Activated CD8-positive, alpha-beta memory T cell treated with anti-CD3 and anti-CD28 coated beads for 48 hours (primary cell): ENCODE results near the gene GATAD2A.

Source experiments
- DNase-seq, 3 experiments: peaks; one replicate each; pipeline ENCODE4 v3.0.0-alpha.2; 2020; ENCODE audit warnings: low read depth in 2 of 3, low spot score in 2 of 3

The GATAD2A gene

DNA sequence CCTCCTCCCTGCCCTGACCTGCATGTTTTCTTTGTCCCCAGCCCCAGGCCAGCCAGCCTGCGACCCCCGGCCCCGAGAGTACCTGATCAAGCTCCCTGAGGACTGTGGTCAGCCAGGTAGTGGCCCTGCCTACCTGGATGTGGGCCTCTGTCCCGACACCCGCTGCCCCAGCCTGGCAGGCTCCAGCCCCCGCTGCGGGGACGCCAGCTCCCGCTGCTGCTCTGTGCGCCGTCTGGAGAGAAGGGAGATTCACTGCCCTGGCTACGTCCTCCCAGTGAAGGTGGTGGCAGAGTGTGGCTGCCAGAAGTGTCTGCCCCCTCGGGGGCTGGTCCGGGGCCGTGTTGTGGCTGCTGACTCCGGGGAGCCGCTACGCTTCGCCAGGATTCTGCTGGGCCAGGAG lies 138.2 kb downstream of the GATAD2A start:
- DNase-seq, result no peak

DNA sequence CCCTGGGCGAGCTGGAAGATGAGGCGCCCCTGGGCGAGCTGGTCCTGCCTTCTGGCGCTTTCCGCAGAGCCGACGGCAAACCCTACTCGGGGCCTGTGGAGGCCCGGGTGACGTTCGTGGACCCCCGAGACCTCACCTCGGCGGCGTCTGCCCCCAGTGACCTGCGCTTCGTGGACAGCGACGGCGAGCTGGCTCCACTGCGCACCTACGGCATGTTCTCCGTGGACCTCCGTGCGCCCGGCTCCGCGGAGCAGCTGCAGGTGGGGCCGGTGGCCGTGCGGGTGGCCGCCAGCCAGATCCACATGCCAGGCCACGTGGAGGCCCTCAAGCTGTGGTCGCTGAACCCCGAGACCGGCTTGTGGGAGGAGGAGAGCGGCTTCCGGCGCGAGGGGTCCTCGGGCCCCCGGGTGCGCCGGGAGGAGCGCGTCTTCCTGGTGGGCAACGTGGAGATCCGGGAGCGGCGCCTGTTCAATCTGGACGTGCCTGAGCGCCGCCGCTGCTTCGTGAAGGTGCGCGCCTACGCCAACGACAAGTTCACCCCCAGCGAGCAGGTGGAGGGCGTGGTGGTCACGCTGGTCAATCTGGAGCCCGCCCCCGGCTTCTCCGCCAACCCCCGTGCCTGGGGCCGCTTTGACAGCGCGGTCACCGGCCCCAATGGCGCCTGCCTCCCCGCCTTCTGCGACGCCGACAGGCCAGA lies 138.9 kb downstream of the GATAD2A start:
- DNase-seq, result no peak

DNA sequence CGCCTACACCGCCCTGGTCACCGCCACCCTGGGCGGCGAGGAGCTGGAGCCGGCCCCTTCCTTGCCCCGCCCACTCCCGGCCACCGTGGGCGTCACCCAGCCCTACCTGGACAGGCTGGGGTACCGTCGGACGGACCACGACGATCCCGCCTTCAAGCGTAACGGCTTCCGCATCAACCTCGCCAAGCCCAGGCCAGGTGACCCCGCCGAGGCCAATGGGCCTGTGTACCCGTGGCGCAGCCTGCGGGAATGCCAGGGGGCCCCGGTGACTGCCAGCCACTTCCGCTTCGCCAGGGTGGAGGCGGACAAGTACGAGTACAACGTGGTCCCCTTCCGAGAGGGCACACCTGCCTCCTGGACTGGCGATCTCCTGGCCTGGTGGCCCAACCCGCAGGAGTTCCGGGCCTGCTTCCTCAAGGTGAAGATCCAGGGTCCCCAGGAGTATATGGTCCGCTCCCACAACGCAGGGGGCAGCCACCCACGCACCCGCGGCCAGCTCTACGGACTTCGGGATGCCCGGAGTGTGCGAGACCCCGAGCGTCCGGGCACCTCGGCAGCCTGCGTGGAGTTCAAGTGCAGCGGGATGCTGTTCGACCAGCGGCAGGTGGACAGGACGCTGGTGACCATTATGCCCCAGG lies 139.6 kb downstream of the GATAD2A start:
- no peak for DNase-seq

DNA sequence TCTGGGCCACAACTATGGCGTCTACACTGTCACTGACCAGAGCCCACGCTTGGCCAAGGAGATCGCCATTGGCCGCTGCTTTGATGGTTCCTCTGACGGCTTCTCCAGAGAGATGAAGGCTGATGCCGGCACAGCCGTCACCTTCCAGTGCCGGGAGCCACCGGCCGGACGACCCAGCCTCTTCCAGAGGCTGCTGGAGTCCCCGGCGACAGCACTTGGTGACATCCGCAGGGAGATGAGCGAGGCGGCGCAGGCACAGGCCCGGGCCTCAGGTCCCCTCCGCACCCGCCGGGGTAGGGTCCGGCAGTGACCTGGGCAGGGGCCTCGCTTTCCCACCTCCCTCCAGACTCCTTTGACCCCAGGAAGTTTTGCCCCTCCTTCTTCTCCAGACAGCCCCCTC lies 140.2 kb downstream of the GATAD2A start:
- no peak for DNase-seq

DNA sequence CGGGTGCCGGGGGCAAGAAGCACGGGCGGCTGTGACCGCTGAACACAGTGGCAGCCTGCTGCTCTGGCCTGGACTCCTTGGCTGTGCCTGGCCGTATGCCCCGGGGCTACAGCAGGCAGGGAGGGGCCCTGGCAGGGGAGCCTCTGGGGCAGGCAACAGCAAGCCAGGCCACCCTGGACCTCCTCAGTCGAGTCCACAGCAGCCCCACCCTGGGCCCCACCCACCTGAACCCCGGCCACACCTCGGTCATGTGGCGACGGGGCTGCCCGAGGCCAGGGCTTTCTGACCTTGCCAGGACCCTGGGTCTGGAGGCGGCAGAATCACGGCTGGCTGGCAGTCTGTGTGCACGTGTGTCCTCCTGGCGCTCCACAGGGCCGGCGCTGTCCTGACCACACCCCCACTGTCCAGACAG lies 141.3 kb downstream of the GATAD2A start:
- no peak for DNase-seq

DNA sequence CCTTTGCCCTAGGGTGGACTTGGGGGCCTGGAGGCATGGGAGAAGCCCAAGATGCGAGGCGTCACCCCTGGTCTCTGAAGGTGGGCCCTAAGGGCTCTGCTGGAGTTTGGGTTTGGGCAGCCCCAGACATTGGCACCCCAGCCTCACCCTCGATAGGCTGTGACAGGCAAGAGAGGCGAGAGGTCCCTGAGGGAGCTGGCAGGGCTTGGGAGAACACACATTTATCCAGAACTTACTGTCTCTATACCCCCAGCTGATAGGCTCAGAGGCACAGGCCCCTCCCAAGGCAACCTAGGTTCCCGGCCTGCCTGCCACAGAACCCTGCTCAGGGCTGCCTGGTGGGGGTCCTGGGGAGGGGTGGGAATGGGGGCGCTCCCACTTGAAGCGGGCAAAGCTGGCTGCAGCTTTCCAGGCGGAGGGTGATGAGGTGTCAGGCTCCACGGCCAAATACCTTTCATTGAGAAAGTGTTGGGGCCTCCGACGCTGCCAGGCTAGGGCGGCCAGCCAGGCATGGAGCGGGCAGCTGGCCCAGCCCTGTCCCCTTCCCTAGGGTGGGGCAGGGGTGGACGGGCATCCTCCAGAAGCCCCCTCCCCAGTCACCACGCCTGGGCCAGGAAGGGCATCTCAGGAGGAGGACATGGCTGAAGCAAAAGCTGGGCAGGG lies 142.3 kb downstream of the GATAD2A start:
- DNase-seq, result no peak

DNA sequence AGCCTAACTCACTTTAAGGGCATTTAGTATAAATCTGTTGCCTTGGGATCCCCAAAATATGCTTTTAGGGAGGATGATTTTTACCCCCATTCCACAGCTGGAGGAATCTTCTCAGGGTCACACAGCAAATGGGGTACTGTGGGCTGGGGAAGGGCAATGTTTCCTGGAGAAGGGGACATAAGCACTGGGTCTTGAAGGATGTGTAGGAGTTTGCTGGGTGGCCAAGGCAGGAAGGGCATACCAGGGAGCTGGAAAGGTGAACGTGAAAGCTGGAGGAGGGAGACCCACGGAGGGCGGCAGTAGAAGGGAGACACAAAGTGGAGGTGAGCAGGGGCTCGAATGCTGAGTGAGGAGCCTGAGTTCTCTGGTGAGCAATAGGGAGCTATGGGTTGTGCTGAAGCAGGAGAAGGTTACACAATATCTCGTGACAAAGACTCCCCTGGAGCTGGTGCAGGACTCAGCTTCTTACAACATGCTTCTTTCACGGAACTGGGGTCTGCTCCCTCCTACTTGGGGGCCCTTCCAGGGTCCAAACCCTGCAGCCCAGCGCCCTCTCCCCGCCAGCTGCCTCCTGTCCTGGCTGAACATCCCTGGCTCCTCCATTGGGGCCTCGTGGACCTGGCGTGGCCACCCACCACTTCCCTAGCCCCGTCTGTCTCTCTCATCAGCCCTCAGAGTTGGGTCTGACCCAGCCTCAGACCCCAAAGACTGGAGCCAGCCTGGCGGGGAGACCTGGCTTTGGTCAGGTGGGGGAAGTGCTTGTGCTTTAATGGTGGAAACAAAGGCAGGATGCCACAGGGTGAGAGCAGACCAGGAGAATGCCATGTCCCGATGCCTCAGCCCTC lies 143.7 kb downstream of the GATAD2A start:
- DNase-seq, result no peak

DNA sequence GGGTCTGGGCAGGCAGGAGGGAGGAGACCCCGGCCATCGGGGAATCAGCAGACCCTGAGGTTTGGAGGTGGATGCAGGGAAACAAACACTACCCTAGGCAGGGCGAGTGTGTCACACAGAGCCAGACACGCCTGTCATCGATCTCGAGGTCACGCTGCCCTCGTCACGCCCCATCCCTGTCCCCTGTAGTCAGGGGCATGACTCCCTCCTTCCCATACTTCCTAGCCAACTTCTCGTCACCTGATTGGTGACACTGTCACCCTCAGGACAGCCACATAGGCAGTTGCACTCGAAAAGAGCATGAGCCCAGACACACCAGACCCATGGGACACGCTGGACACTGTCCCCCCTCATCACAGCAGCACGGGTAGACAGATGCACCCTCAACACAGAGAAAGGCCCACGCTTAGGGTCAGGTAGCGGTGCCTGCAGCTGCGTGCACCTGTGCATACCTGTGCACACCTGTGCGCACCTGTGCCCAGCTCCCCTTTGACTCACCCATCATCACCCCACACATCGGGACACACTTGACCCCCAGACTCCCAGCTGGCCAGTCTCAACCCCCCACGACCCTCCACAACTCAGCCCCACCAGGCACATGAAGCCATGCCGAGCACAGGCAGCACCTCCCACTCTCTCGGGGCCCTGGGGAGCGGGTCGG lies 144.5 kb downstream of the GATAD2A start:
- no peak for DNase-seq

DNA sequence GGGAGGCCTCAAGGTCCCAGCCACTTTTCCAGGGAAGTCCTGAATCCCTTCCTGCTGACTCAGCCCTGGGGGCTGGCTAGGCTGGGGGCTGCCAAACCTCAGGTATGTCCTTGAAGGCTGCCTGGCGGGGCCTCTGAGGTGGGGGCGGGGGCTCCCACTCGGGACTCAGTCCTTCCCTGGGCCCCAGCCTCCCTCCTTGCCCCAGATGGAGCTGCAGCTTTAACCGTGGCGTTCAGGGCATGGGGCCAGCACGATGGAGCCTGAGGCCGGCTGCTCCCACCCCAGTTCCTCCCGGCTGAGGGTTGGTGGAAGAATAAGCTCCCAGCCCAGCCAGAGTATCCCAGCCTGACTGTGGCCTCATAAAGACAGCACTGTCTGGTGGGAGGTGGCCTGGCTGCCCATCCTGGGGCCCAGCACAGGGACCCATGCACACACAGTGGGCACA lies 145.0 kb downstream of the GATAD2A start:
- DNase-seq, result no peak

DNA sequence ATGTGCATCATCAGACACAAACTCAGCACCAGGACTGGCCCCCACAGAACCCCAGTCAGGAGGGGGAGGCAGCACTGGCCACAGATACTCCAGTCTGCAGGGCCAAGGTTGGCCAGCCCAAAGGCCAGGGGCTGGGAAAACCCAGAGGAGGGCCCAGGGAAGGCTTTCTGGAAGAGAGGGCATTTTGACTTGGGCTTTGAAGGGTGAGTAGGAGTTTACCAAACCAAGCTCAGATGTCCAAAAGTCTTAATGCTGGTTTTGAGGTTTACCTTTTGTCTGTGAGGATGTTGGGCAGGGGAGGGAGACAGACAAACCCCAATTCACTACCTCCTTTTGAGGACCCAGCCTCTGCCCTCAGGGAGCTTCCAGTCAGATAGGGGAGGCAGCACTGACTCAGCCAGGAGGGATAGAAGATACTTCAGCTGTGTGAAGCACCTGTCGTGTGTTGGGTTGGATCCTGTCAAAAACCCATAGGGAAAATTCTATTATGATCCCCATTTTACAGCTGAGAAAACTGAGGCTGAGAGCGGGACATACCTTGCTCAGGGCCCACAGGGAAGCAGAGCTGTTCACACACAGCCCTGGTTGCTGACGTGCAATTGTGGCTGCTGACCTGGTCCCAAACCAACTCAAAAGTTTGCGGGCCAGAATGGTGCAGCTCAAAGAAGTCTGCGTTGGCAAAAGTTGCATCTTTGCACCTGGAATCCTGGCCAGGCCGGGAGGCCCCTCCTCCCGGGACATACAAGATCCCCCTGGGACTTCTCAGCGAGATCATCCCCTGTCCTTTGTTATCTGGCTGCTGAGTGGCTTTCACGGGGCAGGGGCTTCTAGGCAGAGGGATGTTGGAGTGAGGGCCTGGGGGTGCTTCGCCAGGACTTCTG lies 145.7 kb downstream of the GATAD2A start:
- DNase-seq, result no peak

DNA sequence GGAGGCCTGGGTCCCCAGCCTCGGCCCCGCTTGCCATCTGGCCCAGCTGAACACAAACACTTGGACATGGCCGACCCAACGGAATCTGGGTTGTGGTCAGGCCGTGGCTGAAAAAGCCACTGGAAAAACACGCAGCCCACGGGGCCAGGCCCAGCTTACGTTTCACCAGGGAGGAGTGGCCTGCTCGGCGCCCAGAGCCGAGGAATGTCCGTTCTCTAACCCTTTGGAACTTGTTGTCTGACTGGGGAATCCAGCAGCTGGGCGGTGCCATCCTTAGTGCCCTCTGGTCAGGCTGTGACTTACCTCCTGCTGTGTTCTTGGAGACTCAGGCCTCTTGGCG lies 146.3 kb downstream of the GATAD2A start:
- DNase-seq, result no peak

DNA sequence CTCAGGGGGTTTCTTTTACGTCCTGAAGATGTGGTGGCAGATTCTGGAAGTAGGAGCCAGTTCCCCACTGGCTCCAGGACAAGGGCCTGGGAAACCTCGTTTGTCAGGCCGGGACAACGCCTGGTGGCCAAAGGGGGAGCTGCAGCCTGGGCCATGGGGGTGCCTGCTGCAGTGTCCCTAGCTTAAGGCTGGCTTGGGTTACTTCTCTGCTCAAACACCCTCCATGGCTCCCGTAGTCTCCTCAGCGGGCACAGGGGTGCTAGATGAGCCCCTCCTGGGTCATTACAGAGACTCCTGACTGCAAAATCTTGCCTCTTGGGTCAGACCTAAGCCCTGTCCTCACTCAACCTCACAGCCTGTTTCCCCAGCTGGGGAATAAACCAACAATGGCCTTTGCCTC lies 147.3 kb downstream of the GATAD2A start:
- no peak for DNase-seq

DNA sequence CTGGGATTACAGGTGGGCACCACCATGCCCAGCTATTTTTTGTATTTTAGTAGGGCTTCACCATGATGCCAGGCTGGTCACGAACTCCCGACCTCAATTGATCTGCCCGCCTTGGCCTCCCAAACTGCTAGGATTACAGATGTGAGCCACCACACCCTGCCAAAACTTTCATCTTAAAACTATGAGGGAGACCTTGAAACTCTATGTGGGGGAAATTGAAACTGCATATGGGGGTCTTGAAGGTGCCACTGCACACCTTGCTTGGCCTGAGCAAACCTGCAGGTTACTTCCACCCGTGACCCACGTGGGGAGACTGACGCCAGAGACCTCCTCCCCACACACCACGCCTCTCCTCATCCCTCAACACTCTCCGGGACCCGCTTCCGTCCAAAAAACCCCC lies 148.2 kb downstream of the GATAD2A start:
- DNase-seq, result no peak

DNA sequence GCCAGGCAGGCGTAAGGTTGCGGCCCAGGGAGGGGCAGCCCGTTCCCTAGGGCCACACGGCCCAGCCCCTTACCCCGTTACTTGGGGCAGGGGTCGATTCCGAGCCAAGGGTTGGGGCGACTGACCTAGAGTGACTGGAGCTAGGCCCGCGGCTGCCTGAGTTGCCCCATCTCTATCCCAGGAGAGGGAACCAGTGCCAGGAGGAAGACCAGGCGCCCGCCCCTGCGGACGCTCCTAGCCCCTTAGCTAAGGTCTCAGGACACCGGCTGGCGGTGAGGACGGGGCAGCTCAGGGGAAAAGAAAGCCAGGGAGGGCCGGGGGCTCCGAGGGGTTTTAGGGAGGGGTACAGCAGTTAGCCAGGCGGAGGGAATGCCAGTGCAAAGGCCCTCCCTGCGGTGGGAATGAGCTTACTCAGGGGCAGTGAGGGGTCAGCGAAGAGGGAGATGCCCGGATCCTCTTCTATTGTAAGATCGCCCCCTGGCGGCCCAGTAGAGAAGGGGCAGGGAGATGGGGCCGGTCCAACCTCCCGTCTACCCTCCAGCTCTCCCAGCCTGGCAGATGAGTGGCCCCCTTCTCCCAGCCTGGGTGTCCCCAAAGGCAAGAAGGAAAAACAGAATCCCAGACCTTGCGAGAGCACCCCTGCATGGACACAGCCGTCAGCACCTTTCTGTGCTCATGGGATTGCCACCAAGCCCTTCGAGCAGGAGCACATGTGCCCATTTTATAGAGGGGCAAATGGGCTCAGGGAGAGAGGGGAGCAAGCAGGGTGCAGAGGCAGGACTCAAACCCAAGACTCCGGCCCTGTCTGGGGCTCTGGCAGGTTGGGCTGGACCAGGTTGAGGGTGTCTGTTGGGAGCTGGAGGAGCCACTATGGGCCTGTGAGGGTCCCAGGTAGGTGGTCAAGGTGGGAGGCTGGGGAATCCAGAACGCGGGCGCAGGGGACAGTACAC lies 148.9 kb downstream of the GATAD2A start:
- peak; percentile 39 to 69 (median 53) for DNase-seq

DNA sequence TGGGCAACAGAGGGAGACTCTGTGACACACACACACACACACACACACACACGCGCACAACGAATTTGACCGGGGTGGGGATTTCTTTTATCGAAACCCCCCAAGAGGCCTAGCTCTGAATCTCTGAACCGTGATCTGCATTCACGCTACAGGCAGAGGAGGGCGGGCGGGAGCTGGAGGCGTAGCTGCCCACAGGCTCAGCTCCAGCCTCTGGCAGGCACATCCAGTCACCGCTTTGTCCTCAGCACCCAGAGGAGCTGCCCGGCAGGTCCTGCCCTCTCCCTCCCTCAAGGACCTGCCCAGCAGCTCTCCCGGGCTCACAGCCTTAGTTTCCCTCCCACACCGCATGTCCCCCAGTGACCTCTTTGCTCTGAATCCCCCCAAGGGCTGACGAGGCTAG lies 152.6 kb downstream of the GATAD2A start:
- no peak for DNase-seq
